Endothelial cell of umbilical vein (primary cell): Measurements from ENCODE around the gene TICRR. TPM values are rescaled to one million over a fixed set of nuclear protein-coding genes. Genes with fewer than 3 reads are reported as not detected.

Experiments
- BruUV-seq: library from RNA; stranded (reverse); fragments of 400-500 nt; replicated peaks from 2 replicates; lab custom pipeline; 2021; lab: Mats Ljungman, UMichigan
- CTCF ChIA-PET: fragments of 300-600, 350-600 bp; sonication (Branson Sonifier 250); formaldehyde crosslinking; loops from one replicate; lab custom pipeline; 2021; ENCODE audit warnings: antibody characterized with exemption, inconsistent platforms; lab: Charles Lee
- POLR2A ChIA-PET: fragments of 300-600, 350-600 bp; sonication (Branson Sonifier 250); formaldehyde crosslinking; loops from one replicate; lab custom pipeline; 2021; ENCODE audit warnings: antibody characterized with exemption, inconsistent platforms; lab: Charles Lee
- DNase-seq: peaks from one replicate; pipeline ENCODE4 v3.0.0-alpha.2; 2011; ENCODE audit warnings: low read depth, low spot score
- FAIRE-seq: peaks from 2 replicates; lab custom pipeline; 2011; peaks lifted over from hg19 to GRCh38; lab: Jason Lieb, UNC
- H2AFZ ChIP-seq: 2 replicates; pipeline ENCODE4 v1.6.0; 2012; ENCODE audit warnings: low read depth, low read length, control low read depth, inconsistent platforms
- H3K27ac ChIP-seq: 2 replicates; pipeline ENCODE4 v1.5.1; 2011; ENCODE audit warnings: low read depth, mild to moderate bottlenecking, control low read depth, low read length, moderate library complexity; ENCODE audit not compliant: insufficient read depth
- H3K27me3 ChIP-seq, 2 experiments: 2 replicates each; pipeline versions ENCODE4 v1.6.0 to v1.6.1; 2011; ENCODE audit warnings: low read length in 2 of 2, mixed read lengths in 1 of 2; ENCODE audit not compliant: control insufficient read depth in 2 of 2, insufficient read depth in 2 of 2
- H3K36me3 ChIP-seq, 2 experiments: 2 replicates in 1 of 2; 3 replicates in 1 of 2; pipeline ENCODE4 v1.5.1; 2011; ENCODE audit warnings: low read length in 2 of 2, mild to moderate bottlenecking in 1 of 2, moderate library complexity in 1 of 2; ENCODE audit not compliant: control insufficient read depth in 2 of 2, insufficient read depth in 2 of 2; ENCODE audit errors: extremely low read depth in 1 of 2
- H3K4me1 ChIP-seq: 3 replicates; pipeline ENCODE4 v1.5.1; 2011; ENCODE audit warnings: mild to moderate bottlenecking, low read length; ENCODE audit not compliant: control insufficient read depth, insufficient read depth; ENCODE audit errors: extremely low read depth
- H3K4me2 ChIP-seq: 2 replicates; pipeline ENCODE4 v1.6.1; 2011; ENCODE audit warnings: low read length, control low read depth, mixed read lengths; ENCODE audit not compliant: insufficient read depth
- H3K4me3 ChIP-seq, 3 experiments: fragments of 200-600 bp in 1 of 3; sonication (generic), shearing (Covaris generic) in 1 of 3; replicated peaks in 1 of 3; 2 replicates each; pipeline ENCODE4 v1.5.1; 2011 to 2016; ENCODE audit warnings: control low read depth in 3 of 3, low read length in 3 of 3, mild to moderate bottlenecking in 2 of 3, inconsistent platforms in 1 of 3, low read depth in 1 of 3, moderate library complexity in 1 of 3; ENCODE audit not compliant: insufficient read depth in 1 of 3
- H3K79me2 ChIP-seq: 2 replicates; pipeline ENCODE4 v1.6.0; 2012; ENCODE audit warnings: low read length, inconsistent platforms; ENCODE audit not compliant: control insufficient read depth, insufficient read depth
- H3K9ac ChIP-seq: replicated peaks from 2 replicates; pipeline ENCODE3; 2011; ENCODE audit warnings: low read length, control low read depth; ENCODE audit not compliant: insufficient read depth; ENCODE audit errors: extremely low read depth
- H3K9me1 ChIP-seq: replicated peaks from 3 replicates; pipeline ENCODE4 v1.6.0; 2011; ENCODE audit warnings: mild to moderate bottlenecking, low read length; ENCODE audit not compliant: control insufficient read depth, insufficient read depth; ENCODE audit errors: extremely low read depth
- H3K9me3 ChIP-seq: replicated peaks from 2 replicates; pipeline ENCODE4 v1.5.1; 2012; ENCODE audit warnings: low read length, inconsistent platforms; ENCODE audit not compliant: control insufficient read depth, insufficient read depth
- H4K20me1 ChIP-seq: replicated peaks from 2 replicates; pipeline ENCODE3; 2011; ENCODE audit warnings: mild to moderate bottlenecking, low read length; ENCODE audit not compliant: control insufficient read depth, insufficient read depth; ENCODE audit errors: extremely low read depth
- CTCF ChIP-seq, 2 donors: IDR thresholded peaks; 1 replicate in 1 of 2; 2 replicates in 1 of 2; pipeline ENCODE4 v1.5.1; 2011; ENCODE audit warnings: low read length in 2 of 2, mild to moderate bottlenecking in 2 of 2, moderate library complexity in 2 of 2, control low read depth in 1 of 2, inconsistent platforms in 1 of 2, low read depth in 1 of 2; ENCODE audit not compliant: insufficient read depth in 1 of 2; ENCODE audit errors: extremely low read depth in 1 of 2
- EZH2 ChIP-seq: IDR thresholded peaks from 2 replicates; pipeline ENCODE4 v1.6.1; 2012; ENCODE audit warnings: borderline replicate concordance, low read depth, mild to moderate bottlenecking, moderate library complexity, low read length, inconsistent platforms; ENCODE audit not compliant: severe bottlenecking
- FOS ChIP-seq: IDR thresholded peaks from 2 replicates; pipeline ENCODE4 v1.6.1; 2011; ENCODE audit warnings: mild to moderate bottlenecking, low read length, moderate library complexity, borderline replicate concordance; ENCODE audit not compliant: insufficient read depth
- GATA2 ChIP-seq: IDR thresholded peaks from 2 replicates; pipeline ENCODE4 v1.7.0; 2011; ENCODE audit warnings: low read depth, mild to moderate bottlenecking, moderate library complexity, mixed read lengths, low read length; ENCODE audit not compliant: insufficient read length, insufficient read depth
- JUN ChIP-seq: IDR thresholded peaks from 2 replicates; pipeline ENCODE4 v1.6.1; 2011; ENCODE audit warnings: borderline replicate concordance, low read depth; ENCODE audit not compliant: insufficient read length, insufficient read depth
- MYC ChIP-seq: IDR thresholded peaks from one replicate; pipeline ENCODE4 v1.6.1; 2011; ENCODE audit warnings: mild to moderate bottlenecking, low read depth, low read length
- POLR2A ChIP-seq: IDR thresholded peaks from 2 replicates; pipeline ENCODE4 v1.6.1; 2012; ENCODE audit warnings: low read depth, mild to moderate bottlenecking, control low read depth, low read length
- POLR2AphosphoS5 ChIP-seq: IDR thresholded peaks from 2 replicates; pipeline ENCODE4 v1.6.1; 2012; ENCODE audit warnings: low read depth, mild to moderate bottlenecking, control low read depth, low read length, moderate library complexity; ENCODE audit not compliant: insufficient read depth
- dilution Hi-C: fragments of 300-500 bp; cut with MboI; formaldehyde crosslinking; loops from one replicate; pipeline ENCODE4 v1.15.0; 2019; ENCODE audit warnings: low sequenced_read_pairs; ENCODE audit not compliant: extremely low pct_ligation_motif_present
- intact Hi-C: fragments of 100-400 bp; cut with micrococcal nuclease; formaldehyde crosslinking; loops from one replicate; pipeline ENCODE4 v1.10.0; 2022
- polyA plus RNA-seq, 4 experiments: library from polyadenylated mRNA; depleted of rRNA in 3 of 4; stranded (reverse) in 3 of 4; unstranded in 1 of 4; fragments of >200 nt; gene quantifications; 2 replicates each; pipeline versions ENCODE4 v1.2.1 to v1.2.3, GENCODE V29; 2011 to 2012; ENCODE audit warnings: missing spikeins in 1 of 4
- total RNA-seq: library from RNA; stranded (reverse); gene quantifications from 2 replicates; pipeline ENCODE4 v1.2.3, GENCODE V29; 2021
- TF ChIP-seq, protein P1 (sequence below): IDR thresholded peaks from 2 replicates; pipeline ENCODE4 v1.6.1; 2011; ENCODE audit not compliant: insufficient read depth, insufficient read length

The TICRR gene
- total and polyA plus RNA-seq, 2 donors (not counting 3 experiments of a cell fraction or from before 2014, with no cell fraction given): 4.9 to 19.4 TPM

DNA sequence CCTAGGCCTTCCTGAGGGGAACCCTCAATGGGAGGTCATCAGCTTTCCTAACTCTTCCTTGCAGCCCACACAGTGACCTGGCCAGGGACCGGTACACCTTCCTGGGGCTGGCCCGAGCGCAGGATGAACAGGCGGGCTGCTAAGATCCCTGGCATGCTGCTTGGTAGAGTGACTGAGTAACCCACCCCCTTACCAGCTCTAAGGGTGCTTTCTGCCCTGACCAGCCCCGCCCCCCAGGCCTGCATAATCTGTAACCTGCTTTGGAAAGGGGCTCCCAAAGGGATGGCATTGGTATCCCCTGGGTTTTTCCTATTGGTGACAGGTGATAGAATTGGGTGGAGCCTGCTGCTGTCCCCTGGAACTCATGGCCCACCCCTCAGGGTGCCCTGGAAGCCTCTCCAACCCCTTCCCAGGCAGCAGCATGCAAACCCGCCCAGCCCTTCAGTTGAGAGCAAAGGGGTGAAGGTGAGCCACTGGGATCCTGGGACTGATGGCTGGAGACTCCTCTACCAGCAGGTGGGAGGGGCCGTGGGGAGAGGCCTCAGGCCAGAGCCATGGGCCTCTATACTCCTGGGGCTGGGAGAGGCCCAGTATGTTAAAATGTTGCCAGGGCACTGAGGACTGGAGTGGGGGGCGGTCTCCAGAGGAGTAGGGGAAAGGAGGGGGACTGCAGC, 91.1 kb downstream of the TICRR start:
- TF ChIP-seq POLR2A (no peak), CTCF (IDR thresholded peaks at IDR 0.05; ENCODE audit: extremely low read depth in 1 of 2, insufficient read depth in 1 of 2, low read depth in 1 of 2, low read length in 2 of 2) (no peak), POLR2AphosphoS5 (no peak), JUN (no peak), MYC (no peak), EZH2 (no peak), GATA2 (no peak), FOS (no peak)
- TF ChIP-seq, protein P1, sequence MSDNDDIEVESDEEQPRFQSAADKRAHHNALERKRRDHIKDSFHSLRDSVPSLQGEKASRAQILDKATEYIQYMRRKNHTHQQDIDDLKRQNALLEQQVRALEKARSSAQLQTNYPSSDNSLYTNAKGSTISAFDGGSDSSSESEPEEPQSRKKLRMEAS: no peak
- Histone ChIP-seq H3K79me2 (no peaks in the 10 kb centered on the region), H3K4me3 (no peak overlapping the region), H4K20me1 (no peaks in the 10 kb centered on the region), H3K27ac (no peak overlapping the region), H3K4me2 (no peak overlapping the region), H3K9me1 (no peaks in the 10 kb centered on the region), H2AFZ (peak overlapping the region; percentile 92), H3K36me3 (no peaks in the 10 kb centered on the region), H3K9me3 (no peaks in the 10 kb centered on the region), H3K27me3 (no peaks in the 10 kb centered on the region), H3K9ac (peak overlapping the region; percentile 54), H3K4me1 (peaks cover 20% of the 10 kb centered on the region)
- dilution Hi-C loops (no loop called here), intact Hi-C loops (no loop called here)
- no peak for FAIRE-seq
- no peak for DNase-seq
- POLR2A ChIA-PET: no interaction called here
- CTCF ChIA-PET: interaction anchor here (1.4 to 1.5 kb wide), 2 partner anchors 12 to 246 kb away, joined by 3 read pairs; partner anchors contain the start of genes ARPIN and KIF7
- BruUV-seq: no TSS peak
